Measurements from ENCODE around the gene LRIG1. TPM values are rescaled to one million over a fixed set of nuclear protein-coding genes. Genes with fewer than 3 reads are reported as not detected.

Gene LRIG1
- polyA plus RNA-seq, 3 donors from 2014 or later: 4.4 to 9.7 (median 4.7) TPM

GRCh38 chr3:66451766-66452165, 49.1 kb downstream of the LRIG1 start:
- peaks cover 4 to 8% (median 4%) of the 10 kb centered on the region in 3 donors for H3K27me3 Mint-ChIP-seq (ENCODE audit: low read depth in 3 of 3)
- no peaks in the 10 kb centered on the region for H3K9me3 Mint-ChIP-seq

GRCh38 chr3:66450390-66451022, 50.3 kb downstream of the LRIG1 start:
- no peak overlapping the region for H3K4me3 Mint-ChIP-seq
- no peak for DNase-seq
- H3K9me3 Mint-ChIP-seq: no peaks in the 10 kb centered on the region
- peaks cover 0 to 3% of the 10 kb centered on the region in 2 donors for H3K4me1 Mint-ChIP-seq
- H3K36me3 Mint-ChIP-seq: peaks cover 12 to 36% (median 28%) of the 10 kb centered on the region in 3 donors
- peaks cover 2 to 5% (median 2%) of the 10 kb centered on the region in 3 donors for H3K27me3 Mint-ChIP-seq (ENCODE audit: low read depth in 3 of 3)
- H3K27ac Mint-ChIP-seq: no peak overlapping the region

More at GRCh38 chr3:66451766-66452165, 49.1 kb downstream of the LRIG1 start:
- no peak overlapping the region for H3K4me3 Mint-ChIP-seq
- no peak for DNase-seq
- peaks cover 12 to 33% (median 28%) of the 10 kb centered on the region in 3 donors for H3K36me3 Mint-ChIP-seq
- peaks cover 10 to 15% of the 10 kb centered on the region in 2 donors for H3K4me1 Mint-ChIP-seq
- no peak overlapping the region for H3K27ac Mint-ChIP-seq

GRCh38 chr3:66449411-66449974, 51.3 kb downstream of the LRIG1 start:
- H3K4me1 Mint-ChIP-seq: no peaks in the 10 kb centered on the region
- peaks cover 2 to 5% (median 2%) of the 10 kb centered on the region in 3 donors for H3K27me3 Mint-ChIP-seq (ENCODE audit: low read depth in 3 of 3)
- peaks cover 12 to 36% (median 28%) of the 10 kb centered on the region in 3 donors for H3K36me3 Mint-ChIP-seq
- no peak overlapping the region for H3K4me3 Mint-ChIP-seq
- no peak overlapping the region for H3K27ac Mint-ChIP-seq
- H3K9me3 Mint-ChIP-seq: no peaks in the 10 kb centered on the region
- no peak for DNase-seq

DNA sequence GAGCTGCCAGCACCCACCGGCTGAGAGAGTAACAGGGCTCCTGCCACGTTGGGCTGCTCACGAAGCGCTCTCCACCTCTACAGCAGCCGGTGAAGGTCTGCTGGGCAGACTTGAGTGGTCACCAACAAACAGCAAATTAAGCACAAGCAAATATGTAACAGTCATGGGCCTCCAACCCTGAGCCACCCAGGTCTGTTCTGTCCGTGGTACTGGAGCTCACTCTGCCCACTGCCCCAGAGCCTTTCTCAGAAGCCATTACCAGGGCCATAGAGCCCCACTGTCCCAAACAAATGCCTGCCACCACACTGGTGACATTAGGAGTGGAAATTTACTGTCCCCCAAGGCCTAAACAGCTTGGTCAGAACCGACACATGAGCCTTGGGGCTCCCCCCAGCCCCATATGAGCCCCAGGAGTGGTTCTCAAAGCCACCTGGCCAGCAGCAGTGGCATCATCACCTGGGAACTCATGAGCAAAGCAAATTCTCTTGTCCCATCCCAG, 56.6 kb downstream of the LRIG1 start:
- H3K4me1 Mint-ChIP-seq: peaks cover 19 to 21% of the 10 kb centered on the region in 2 donors
- peaks cover 7 to 22% (median 8%) of the 10 kb centered on the region in 3 donors for H3K36me3 Mint-ChIP-seq
- H3K9me3 Mint-ChIP-seq: no peaks in the 10 kb centered on the region
- peaks cover 0 to 3% (median 0%) of the 10 kb centered on the region in 3 donors for H3K27me3 Mint-ChIP-seq (ENCODE audit: low read depth in 3 of 3)
- H3K27ac Mint-ChIP-seq: no peak overlapping the region
- no peak overlapping the region for H3K4me3 Mint-ChIP-seq
- no peak for DNase-seq

GRCh38 chr3:66443118-66443803, 57.6 kb downstream of the LRIG1 start:
- Mint-ChIP-seq H3K36me3 (peaks cover 0 to 16% (median 4%) of the 10 kb centered on the region in 3 donors), H3K27ac (no peak overlapping the region)

DNA sequence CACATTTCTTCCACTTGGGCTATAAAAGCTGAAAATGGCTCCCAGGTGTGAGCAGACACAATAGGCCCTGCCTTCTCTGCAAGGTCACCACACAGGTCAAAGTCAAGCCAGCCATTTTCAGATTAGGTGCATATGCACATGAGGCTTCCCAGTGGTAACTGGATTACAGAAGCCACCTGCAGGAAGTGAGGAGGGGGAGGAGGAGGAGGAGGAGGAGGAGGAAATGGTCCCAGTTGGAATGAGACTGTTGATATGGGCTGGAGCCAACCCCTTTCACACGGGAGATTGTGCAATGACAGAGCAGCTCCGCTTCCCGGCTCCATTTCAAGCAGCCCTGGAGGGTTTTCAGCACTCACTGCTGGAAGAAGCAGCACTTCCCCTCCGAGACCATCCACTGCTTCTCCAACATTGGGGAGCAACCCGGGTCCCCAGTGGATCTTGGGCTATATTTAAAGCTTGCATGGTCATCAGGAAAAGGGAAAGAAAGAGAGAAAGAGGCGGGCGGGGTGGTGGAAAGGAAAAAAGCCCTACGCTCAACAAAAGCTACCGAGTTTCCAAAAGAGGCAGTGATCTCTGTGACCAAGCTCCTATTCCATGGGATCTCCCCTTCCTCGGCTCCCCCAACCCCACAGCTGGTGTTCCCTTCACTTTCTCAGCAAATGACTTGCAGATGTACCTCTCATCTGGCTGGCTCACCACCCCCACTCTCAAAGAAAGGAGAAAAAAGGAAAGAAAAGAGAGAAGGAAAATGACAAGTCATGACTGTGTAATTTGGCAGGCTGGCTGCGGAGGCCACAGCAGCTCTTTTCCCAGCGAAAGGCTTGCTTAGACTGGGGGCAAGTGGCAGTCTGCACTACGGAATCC, 58.3 kb downstream of the LRIG1 start:
- H3K36me3 Mint-ChIP-seq: peaks cover 0 to 11% (median 0%) of the 10 kb centered on the region in 3 donors
- H3K4me1 Mint-ChIP-seq: peaks cover 22 to 26% of the 10 kb centered on the region in 2 donors
- H3K27me3 Mint-ChIP-seq (ENCODE audit: low read depth in 3 of 3): peaks cover 0 to 3% (median 3%) of the 10 kb centered on the region in 3 donors
- H3K9me3 Mint-ChIP-seq: no peaks in the 10 kb centered on the region
- no peak overlapping the region for H3K4me3 Mint-ChIP-seq
- DNase-seq: no peak
- H3K27ac Mint-ChIP-seq: no peak overlapping the region

More at GRCh38 chr3:66443118-66443803, 57.6 kb downstream of the LRIG1 start:
- no peak for DNase-seq
- Mint-ChIP-seq H3K9me3 (no peaks in the 10 kb centered on the region), H3K27me3 (ENCODE audit: low read depth in 3 of 3) (peaks cover 0 to 3% (median 0%) of the 10 kb centered on the region in 3 donors), H3K4me1 (peaks cover 22 to 26% of the 10 kb centered on the region in 2 donors), H3K4me3 (no peak overlapping the region)

- H3K27ac Mint-ChIP-seq: no peak overlapping the region
Measured at GRCh38 chr3:66441692-66442091, 59.1 kb downstream of the LRIG1 start.

GRCh38 chr3:66441129-66441528, 59.7 kb downstream of the LRIG1 start:
- Mint-ChIP-seq H3K36me3 (peaks cover 0 to 8% (median 0%) of the 10 kb centered on the region in 3 donors), H3K4me1 (peaks cover 22 to 26% of the 10 kb centered on the region in 2 donors), H3K9me3 (no peaks in the 10 kb centered on the region), H3K27me3 (ENCODE audit: low read depth in 3 of 3) (peaks cover 0 to 3% (median 3%) of the 10 kb centered on the region in 3 donors), H3K27ac (peak overlapping the region in 1 of 6 donors; percentile 49), H3K4me3 (no peak overlapping the region)
- no peak for DNase-seq

More at GRCh38 chr3:66441692-66442091, 59.1 kb downstream of the LRIG1 start:
- peaks cover 0 to 10% (median 0%) of the 10 kb centered on the region in 3 donors for H3K36me3 Mint-ChIP-seq
- peaks cover 22 to 26% of the 10 kb centered on the region in 2 donors for H3K4me1 Mint-ChIP-seq
- no peak for DNase-seq
- no peaks in the 10 kb centered on the region for H3K9me3 Mint-ChIP-seq
- peaks cover 0 to 3% (median 3%) of the 10 kb centered on the region in 3 donors for H3K27me3 Mint-ChIP-seq (ENCODE audit: low read depth in 3 of 3)
- no peak overlapping the region for H3K4me3 Mint-ChIP-seq

- H3K4me3 Mint-ChIP-seq: peak overlapping the region in 4 of 5 donors; percentile 1 to 19 (median 5)
- peaks cover 0 to 3% (median 3%) of the 10 kb centered on the region in 3 donors for H3K27me3 Mint-ChIP-seq (ENCODE audit: low read depth in 3 of 3)
- peak overlapping the region in 2 of 6 donors; percentile 4 to 10 for H3K27ac Mint-ChIP-seq
- H3K4me1 Mint-ChIP-seq: peaks cover 22 to 26% of the 10 kb centered on the region in 2 donors
- peaks cover 0 to 8% (median 5%) of the 10 kb centered on the region in 3 donors for H3K36me3 Mint-ChIP-seq
- H3K9me3 Mint-ChIP-seq: no peaks in the 10 kb centered on the region
- DNase-seq: peak; percentile 18 to 27 (median 18)
Measured at GRCh38 chr3:66439666-66440344, 61.0 kb downstream of the LRIG1 start.

GRCh38 chr3:66438046-66438445, 62.8 kb downstream of the LRIG1 start:
- Mint-ChIP-seq H3K4me1 (peaks cover 22 to 26% of the 10 kb centered on the region in 2 donors), H3K9me3 (no peaks in the 10 kb centered on the region), H3K36me3 (peaks cover 0 to 8% (median 5%) of the 10 kb centered on the region in 3 donors), H3K27ac (no peak overlapping the region), H3K4me3 (no peak overlapping the region), H3K27me3 (ENCODE audit: low read depth in 3 of 3) (peaks cover 0 to 3% (median 2%) of the 10 kb centered on the region in 3 donors)
- no peak for DNase-seq

DNA sequence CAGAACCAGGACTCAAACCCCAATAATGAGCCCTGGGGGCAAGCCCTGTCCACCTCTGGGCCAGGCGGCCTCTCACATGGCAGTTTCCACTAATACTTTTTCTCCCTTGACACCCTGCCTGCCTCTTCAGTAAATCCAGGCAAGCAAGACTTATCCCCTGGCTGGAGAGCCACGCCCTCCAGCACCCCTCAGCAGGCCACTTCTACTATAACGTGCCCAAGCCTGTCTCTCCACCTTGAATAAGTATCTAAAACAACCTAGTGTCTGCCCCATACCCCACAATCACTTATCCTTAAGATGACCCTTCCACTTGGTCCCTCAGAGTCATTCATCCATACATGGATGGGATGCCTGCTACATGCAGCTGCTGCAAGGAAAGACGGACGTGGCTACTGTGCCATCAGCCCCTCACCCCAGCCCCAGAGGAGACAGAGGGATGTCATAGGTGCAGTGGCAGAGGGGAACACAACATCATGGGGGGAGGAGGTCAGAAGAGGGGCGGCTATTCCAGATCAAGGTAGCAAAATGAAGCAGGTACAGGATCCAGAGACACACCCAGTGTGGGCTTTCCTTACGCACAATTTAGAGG, 63.4 kb downstream of the LRIG1 start:
- Mint-ChIP-seq H3K27me3 (ENCODE audit: low read depth in 3 of 3) (peaks cover 0 to 3% (median 2%) of the 10 kb centered on the region in 3 donors), H3K9me3 (no peaks in the 10 kb centered on the region), H3K36me3 (peaks cover 0 to 5% (median 5%) of the 10 kb centered on the region in 3 donors), H3K27ac (no peak overlapping the region), H3K4me3 (no peak overlapping the region), H3K4me1 (peaks cover 22 to 26% of the 10 kb centered on the region in 2 donors)
- DNase-seq: no peak

DNA sequence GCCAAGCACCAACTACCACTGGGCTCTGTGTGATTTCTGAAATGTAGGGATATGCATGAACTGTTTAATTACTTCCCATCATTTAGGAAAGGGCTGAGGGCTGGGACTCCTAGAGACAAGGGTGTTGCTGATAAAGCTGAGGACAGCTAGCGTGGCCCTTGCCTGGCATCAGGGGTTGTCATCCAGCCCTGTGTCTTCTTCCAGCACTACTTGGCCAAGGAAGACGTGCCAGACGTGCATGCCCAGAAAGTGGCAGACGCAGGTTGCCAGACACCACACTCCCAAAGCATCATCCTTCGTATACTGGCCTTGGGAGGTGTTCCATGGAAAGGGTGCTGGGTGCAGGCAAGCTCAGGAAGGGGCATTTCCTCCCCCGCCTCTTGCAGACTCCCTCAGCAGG, 64.8 kb downstream of the LRIG1 start:
- no peak for DNase-seq
- peaks cover 0 to 3% (median 0%) of the 10 kb centered on the region in 3 donors for H3K27me3 Mint-ChIP-seq (ENCODE audit: low read depth in 3 of 3)
- H3K27ac Mint-ChIP-seq: no peak overlapping the region
- H3K4me3 Mint-ChIP-seq: no peak overlapping the region
- peaks cover 0 to 5% (median 0%) of the 10 kb centered on the region in 3 donors for H3K36me3 Mint-ChIP-seq
- H3K4me1 Mint-ChIP-seq: peaks cover 18 to 25% of the 10 kb centered on the region in 2 donors
- no peaks in the 10 kb centered on the region for H3K9me3 Mint-ChIP-seq
